ENCODE measurements around the gene PLOD3. TPM values are rescaled to one million over a fixed set of nuclear protein-coding genes. Genes with fewer than 3 reads are reported as not detected.

Gene PLOD3
- total and polyA plus RNA-seq, 2 donors (not counting 3 experiments of a cell fraction or from before 2014, with no cell fraction given), result 143 to 170 TPM

DNA sequence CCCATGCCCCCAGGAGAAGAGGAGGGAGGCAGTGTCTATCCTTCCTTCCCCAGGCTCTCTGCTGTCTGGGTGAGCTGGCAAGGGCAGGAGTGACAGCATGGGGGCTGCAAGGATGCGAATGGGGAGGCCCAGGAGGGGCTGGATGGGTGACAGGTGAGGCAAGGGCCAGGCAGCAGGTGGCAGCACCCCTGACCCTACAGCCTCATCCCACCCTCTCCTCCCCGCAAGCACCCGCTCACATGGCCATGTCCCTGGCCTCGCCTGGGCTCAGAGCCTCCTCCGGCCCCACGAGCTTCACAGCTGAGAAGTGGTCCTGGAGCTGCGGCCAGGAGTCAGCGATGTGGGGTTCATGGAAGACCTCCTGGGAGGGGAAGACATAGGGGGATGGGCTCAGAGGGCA, 5.4 kb downstream of the PLOD3 start:
- H3K9me3 ChIP-seq (replicated peaks; ENCODE audit: control insufficient read depth, insufficient read depth, low read length), result no peaks in the 10 kb centered on the region
- H4K20me1 ChIP-seq (replicated peaks; ENCODE audit: control insufficient read depth, extremely low read depth, insufficient read depth, low read length), result no peaks in the 10 kb centered on the region
- peaks cover 6% of the 10 kb centered on the region for H3K4me1 ChIP-seq (ENCODE audit: control insufficient read depth, extremely low read depth, insufficient read depth, low read length)
- H2AFZ ChIP-seq (ENCODE audit: low read depth, low read length), result no peak overlapping the region
- dilution Hi-C loops (cut with MboI; ENCODE audit: extremely low pct_ligation_motif_present, low sequenced_read_pairs), result no loop called here
- H3K79me2 ChIP-seq (ENCODE audit: control insufficient read depth, insufficient read depth, low read length), result peaks cover 21% of the 10 kb centered on the region
- intact Hi-C loops (cut with micrococcal nuclease), result no loop called here
- no peak overlapping the region for H3K27ac ChIP-seq (ENCODE audit: insufficient read depth, low read depth, low read length)
- H3K9ac ChIP-seq (replicated peaks; ENCODE audit: extremely low read depth, insufficient read depth, low read length), result no peak overlapping the region
- H3K36me3 ChIP-seq (ENCODE audit: control insufficient read depth in 2 of 2, extremely low read depth in 1 of 2, insufficient read depth in 2 of 2, low read length in 2 of 2), result peaks cover 14 to 38% of the 10 kb centered on the region in 2 experiments
- DNase-seq (ENCODE audit: low read depth, low spot score) (no peak), FAIRE-seq (no peak)
- no peak overlapping the region for H3K4me3 ChIP-seq (replicated peaks in 1 of 3; ENCODE audit: insufficient read depth in 1 of 3, low read depth in 1 of 3, low read length in 3 of 3)
- no peaks in the 10 kb centered on the region for H3K9me1 ChIP-seq (replicated peaks; ENCODE audit: control insufficient read depth, extremely low read depth, insufficient read depth, low read length)
- CTCF ChIA-PET, result no interaction called here
- TF ChIP-seq POLR2AphosphoS5 (IDR thresholded peaks at IDR 0.05; ENCODE audit: insufficient read depth, low read depth, low read length) (no peak), FOS (IDR thresholded peaks at IDR 0.05; ENCODE audit: borderline replicate concordance, insufficient read depth, low read length) (no peak), GATA2 (IDR thresholded peaks at IDR 0.05; ENCODE audit: insufficient read depth, insufficient read length, low read depth, low read length) (no peak), MYC (IDR thresholded peaks at IDR 0.05; ENCODE audit: low read depth, low read length) (no peak), POLR2A (IDR thresholded peaks at IDR 0.05; ENCODE audit: low read depth, low read length) (no peak), JUN (IDR thresholded peaks at IDR 0.05; ENCODE audit: borderline replicate concordance, insufficient read depth, insufficient read length, low read depth) (no peak), EZH2 (IDR thresholded peaks at IDR 0.05; ENCODE audit: borderline replicate concordance, low read depth, low read length, severe bottlenecking) (no peak)
- TF ChIP-seq, protein P1, sequence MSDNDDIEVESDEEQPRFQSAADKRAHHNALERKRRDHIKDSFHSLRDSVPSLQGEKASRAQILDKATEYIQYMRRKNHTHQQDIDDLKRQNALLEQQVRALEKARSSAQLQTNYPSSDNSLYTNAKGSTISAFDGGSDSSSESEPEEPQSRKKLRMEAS (IDR thresholded peaks at IDR 0.05; ENCODE audit: insufficient read depth, insufficient read length), result no peak
- TF ChIP-seq, protein P2, sequence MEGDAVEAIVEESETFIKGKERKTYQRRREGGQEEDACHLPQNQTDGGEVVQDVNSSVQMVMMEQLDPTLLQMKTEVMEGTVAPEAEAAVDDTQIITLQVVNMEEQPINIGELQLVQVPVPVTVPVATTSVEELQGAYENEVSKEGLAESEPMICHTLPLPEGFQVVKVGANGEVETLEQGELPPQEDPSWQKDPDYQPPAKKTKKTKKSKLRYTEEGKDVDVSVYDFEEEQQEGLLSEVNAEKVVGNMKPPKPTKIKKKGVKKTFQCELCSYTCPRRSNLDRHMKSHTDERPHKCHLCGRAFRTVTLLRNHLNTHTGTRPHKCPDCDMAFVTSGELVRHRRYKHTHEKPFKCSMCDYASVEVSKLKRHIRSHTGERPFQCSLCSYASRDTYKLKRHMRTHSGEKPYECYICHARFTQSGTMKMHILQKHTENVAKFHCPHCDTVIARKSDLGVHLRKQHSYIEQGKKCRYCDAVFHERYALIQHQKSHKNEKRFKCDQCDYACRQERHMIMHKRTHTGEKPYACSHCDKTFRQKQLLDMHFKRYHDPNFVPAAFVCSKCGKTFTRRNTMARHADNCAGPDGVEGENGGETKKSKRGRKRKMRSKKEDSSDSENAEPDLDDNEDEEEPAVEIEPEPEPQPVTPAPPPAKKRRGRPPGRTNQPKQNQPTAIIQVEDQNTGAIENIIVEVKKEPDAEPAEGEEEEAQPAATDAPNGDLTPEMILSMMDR (IDR thresholded peaks at IDR 0.05; ENCODE audit: extremely low read depth in 1 of 2, insufficient read depth in 1 of 2, low read depth in 1 of 2, low read length in 2 of 2), result no peak
- no peak overlapping the region for H3K4me2 ChIP-seq (ENCODE audit: insufficient read depth, low read length)
- no TSS peak for BruUV-seq (replicated peaks)
- POLR2A ChIA-PET, result no interaction called here
- H3K27me3 ChIP-seq (ENCODE audit: control insufficient read depth in 2 of 2, insufficient read depth in 2 of 2, low read length in 2 of 2), result no peaks in the 10 kb centered on the region
